Karpas-422 (cell line): ENCODE data around the gene LNX1. TPM values are rescaled to one million over a fixed set of nuclear protein-coding genes. Genes with fewer than 3 reads are reported as not detected.

Experiments used
- DNase-seq: peaks from one replicate; pipeline ENCODE4 v3.0.0-alpha.2; 2015
- H2AFZ ChIP-seq: fragments of 200-600 bp; sonication (generic); 2 replicates; pipeline ENCODE4 v1.6.1; 2014; ENCODE audit warnings: antibody characterized with exemption, low read length, mixed read lengths
- H3K27ac ChIP-seq: fragments of 200-600 bp; sonication (generic); 2 replicates; pipeline ENCODE4 v1.5.1; 2014; ENCODE audit warnings: mild to moderate bottlenecking, low read length, moderate library complexity
- H3K27me3 ChIP-seq: fragments of 200-600 bp; sonication (generic); 2 replicates; pipeline ENCODE4 v1.6.1; 2014; ENCODE audit warnings: low read length, mixed read lengths
- H3K36me3 ChIP-seq: fragments of 200-600 bp; sonication (generic); 2 replicates; pipeline ENCODE4 v1.6.1; 2014; ENCODE audit warnings: low read length, mixed read lengths; ENCODE audit not compliant: insufficient read depth
- H3K4me1 ChIP-seq: fragments of 200-600 bp; sonication (generic); 2 replicates; pipeline ENCODE4 v1.6.1; 2014; ENCODE audit warnings: mild to moderate bottlenecking, low read length, mixed read lengths
- H3K4me2 ChIP-seq: fragments of 200-600 bp; sonication (generic); 2 replicates; pipeline ENCODE4 v1.6.1; 2014; ENCODE audit warnings: low read length, low read depth, mild to moderate bottlenecking; ENCODE audit not compliant: poor library complexity, severe bottlenecking
- H3K4me3 ChIP-seq: fragments of 200-600 bp; sonication (generic); 2 replicates; pipeline ENCODE4 v1.5.1; 2014; ENCODE audit warnings: mild to moderate bottlenecking, antibody characterized with exemption, low read length, mixed read lengths
- H3K79me2 ChIP-seq: fragments of 200-600 bp; sonication (generic); 2 replicates; pipeline ENCODE4 v1.6.1; 2014; ENCODE audit warnings: mild to moderate bottlenecking, low read length, mixed read lengths
- H3K9ac ChIP-seq: fragments of 200-600 bp; sonication (generic); 2 replicates; pipeline ENCODE4 v1.6.0; 2014; ENCODE audit warnings: low read length
- H3K9me2 ChIP-seq: fragments of 200-600 bp; sonication (generic), shearing (Covaris generic); replicated peaks from 2 replicates; pipeline ENCODE4 v1.6.0; 2014; ENCODE audit warnings: mild to moderate bottlenecking, low read length, moderate library complexity; ENCODE audit not compliant: insufficient read depth
- H3K9me3 ChIP-seq: fragments of 300-700, 200-600 bp; sonication (generic); 2 replicates; pipeline ENCODE4 v1.6.1; 2014; ENCODE audit warnings: low read length, mixed read lengths
- H4K20me1 ChIP-seq: fragments of 200-600 bp; sonication (generic); 2 replicates; pipeline ENCODE4 v1.6.1; 2014; ENCODE audit warnings: mild to moderate bottlenecking, antibody characterized with exemption, low read length, low read depth; ENCODE audit not compliant: insufficient read depth
- total RNA-seq: library from RNA; depleted of rRNA; stranded (reverse); fragments of >200 nt; shearing (Covaris generic); gene quantifications from 2 replicates; pipeline ENCODE4 v1.2.3, GENCODE V29; 2014; ENCODE audit warnings: low replicate concordance

Gene LNX1
- total RNA-seq, 1 experiment from 2014 or later, result not detected

GRCh38 chr4:53536328-53536727 is 55.0 kb downstream of the LNX1 start:
- H3K4me2 ChIP-seq, result no peak overlapping the region
- no peaks in the 10 kb centered on the region for H3K9me3 ChIP-seq
- H3K27me3 ChIP-seq, result no peaks in the 10 kb centered on the region
- H3K4me3 ChIP-seq, result no peak overlapping the region
- H3K27ac ChIP-seq, result no peak overlapping the region
- H3K79me2 ChIP-seq, result no peaks in the 10 kb centered on the region
- H2AFZ ChIP-seq, result no peak overlapping the region
- H3K36me3 ChIP-seq, result no peaks in the 10 kb centered on the region
- peaks cover 9% of the 10 kb centered on the region for H3K4me1 ChIP-seq
- DNase-seq, result no peak
- H4K20me1 ChIP-seq, result no peaks in the 10 kb centered on the region
- no peak overlapping the region for H3K9ac ChIP-seq
- H3K9me2 ChIP-seq, result no peaks in the 10 kb centered on the region

- no peak overlapping the region for H3K27ac ChIP-seq
- DNase-seq, result no peak
Observed at GRCh38 chr4:53535567-53535966, 55.7 kb downstream of the LNX1 start.

GRCh38 chr4:53534684-53535083 is 56.6 kb downstream of the LNX1 start:
- no peaks in the 10 kb centered on the region for H3K9me3 ChIP-seq
- no peaks in the 10 kb centered on the region for H4K20me1 ChIP-seq
- H3K4me1 ChIP-seq, result peaks cover 9% of the 10 kb centered on the region
- H3K79me2 ChIP-seq, result no peaks in the 10 kb centered on the region
- H3K36me3 ChIP-seq, result no peaks in the 10 kb centered on the region
- H2AFZ ChIP-seq, result no peak overlapping the region
- H3K4me3 ChIP-seq, result no peak overlapping the region
- H3K27ac ChIP-seq, result no peak overlapping the region
- H3K9ac ChIP-seq, result no peak overlapping the region
- no peaks in the 10 kb centered on the region for H3K27me3 ChIP-seq
- no peak for DNase-seq
- H3K9me2 ChIP-seq, result no peaks in the 10 kb centered on the region
- no peak overlapping the region for H3K4me2 ChIP-seq

More at GRCh38 chr4:53535567-53535966, 55.7 kb downstream of the LNX1 start:
- no peak overlapping the region for H3K9ac ChIP-seq
- no peak overlapping the region for H2AFZ ChIP-seq
- no peaks in the 10 kb centered on the region for H3K9me2 ChIP-seq
- no peak overlapping the region for H3K4me2 ChIP-seq
- H3K4me1 ChIP-seq, result peaks cover 9% of the 10 kb centered on the region
- no peaks in the 10 kb centered on the region for H3K79me2 ChIP-seq
- H3K36me3 ChIP-seq, result no peaks in the 10 kb centered on the region
- no peaks in the 10 kb centered on the region for H3K27me3 ChIP-seq
- no peaks in the 10 kb centered on the region for H4K20me1 ChIP-seq
- H3K9me3 ChIP-seq, result no peaks in the 10 kb centered on the region
- H3K4me3 ChIP-seq, result no peak overlapping the region

GRCh38 chr4:53532521-53532920 is 58.8 kb downstream of the LNX1 start:
- Histone ChIP-seq H3K9me3 (no peaks in the 10 kb centered on the region), H3K4me1 (peaks cover 9% of the 10 kb centered on the region), H3K27me3 (no peaks in the 10 kb centered on the region), H3K4me2 (no peak overlapping the region), H3K27ac (no peak overlapping the region), H2AFZ (no peak overlapping the region), H3K4me3 (no peak overlapping the region), H3K36me3 (no peaks in the 10 kb centered on the region), H3K9ac (no peak overlapping the region), H4K20me1 (no peaks in the 10 kb centered on the region), H3K79me2 (no peaks in the 10 kb centered on the region), H3K9me2 (no peaks in the 10 kb centered on the region)
- DNase-seq, result no peak

- H3K4me1 ChIP-seq, result peaks cover 7% of the 10 kb centered on the region
- no peak overlapping the region for H3K27ac ChIP-seq
- H3K4me3 ChIP-seq, result no peak overlapping the region
- H3K79me2 ChIP-seq, result no peaks in the 10 kb centered on the region
- no peaks in the 10 kb centered on the region for H4K20me1 ChIP-seq
- H3K9ac ChIP-seq, result no peak overlapping the region
- no peak overlapping the region for H2AFZ ChIP-seq
- H3K36me3 ChIP-seq, result no peaks in the 10 kb centered on the region
- no peaks in the 10 kb centered on the region for H3K9me2 ChIP-seq
- no peak overlapping the region for H3K4me2 ChIP-seq
- H3K9me3 ChIP-seq, result no peaks in the 10 kb centered on the region
- no peaks in the 10 kb centered on the region for H3K27me3 ChIP-seq
- DNase-seq, result no peak
Observed at GRCh38 chr4:53531585-53532224, 59.6 kb downstream of the LNX1 start.

- H3K9ac ChIP-seq, result no peak overlapping the region
- H3K4me2 ChIP-seq, result no peak overlapping the region
- no peak overlapping the region for H3K27ac ChIP-seq
- no peaks in the 10 kb centered on the region for H3K9me2 ChIP-seq
- no peaks in the 10 kb centered on the region for H3K4me1 ChIP-seq
- H3K36me3 ChIP-seq, result no peaks in the 10 kb centered on the region
- H3K27me3 ChIP-seq, result no peaks in the 10 kb centered on the region
- no peak for DNase-seq
- H4K20me1 ChIP-seq, result no peaks in the 10 kb centered on the region
- H3K4me3 ChIP-seq, result no peak overlapping the region
- no peaks in the 10 kb centered on the region for H3K9me3 ChIP-seq
- no peak overlapping the region for H2AFZ ChIP-seq
- H3K79me2 ChIP-seq, result no peaks in the 10 kb centered on the region
Observed at GRCh38 chr4:53529025-53529424, 62.3 kb downstream of the LNX1 start.

GRCh38 chr4:53527930-53528329 is 63.4 kb downstream of the LNX1 start:
- H3K27ac ChIP-seq, result no peak overlapping the region
- no peaks in the 10 kb centered on the region for H3K9me2 ChIP-seq
- no peaks in the 10 kb centered on the region for H3K4me1 ChIP-seq
- no peak overlapping the region for H2AFZ ChIP-seq
- H3K9ac ChIP-seq, result no peak overlapping the region
- H3K4me3 ChIP-seq, result no peak overlapping the region
- no peak for DNase-seq
- H3K9me3 ChIP-seq, result no peaks in the 10 kb centered on the region
- no peaks in the 10 kb centered on the region for H3K36me3 ChIP-seq
- no peaks in the 10 kb centered on the region for H3K79me2 ChIP-seq
- H3K27me3 ChIP-seq, result no peaks in the 10 kb centered on the region
- no peak overlapping the region for H3K4me2 ChIP-seq
- H4K20me1 ChIP-seq, result no peaks in the 10 kb centered on the region

GRCh38 chr4:53527326-53527725 is 64.0 kb downstream of the LNX1 start:
- H3K27ac ChIP-seq, result no peak overlapping the region
- DNase-seq, result no peak
- no peak overlapping the region for H3K4me2 ChIP-seq

More at GRCh38 chr4:53527326-53527725, 64.0 kb downstream of the LNX1 start:
- no peak overlapping the region for H3K4me3 ChIP-seq
- no peaks in the 10 kb centered on the region for H3K27me3 ChIP-seq
- no peak overlapping the region for H3K9ac ChIP-seq
- no peaks in the 10 kb centered on the region for H3K9me2 ChIP-seq
- no peaks in the 10 kb centered on the region for H3K9me3 ChIP-seq
- H4K20me1 ChIP-seq, result no peaks in the 10 kb centered on the region
- H3K36me3 ChIP-seq, result no peaks in the 10 kb centered on the region
- H3K4me1 ChIP-seq, result no peaks in the 10 kb centered on the region
- no peak overlapping the region for H2AFZ ChIP-seq
- H3K79me2 ChIP-seq, result no peaks in the 10 kb centered on the region
